ENCODE results near the gene NOS1AP.

DNA sequence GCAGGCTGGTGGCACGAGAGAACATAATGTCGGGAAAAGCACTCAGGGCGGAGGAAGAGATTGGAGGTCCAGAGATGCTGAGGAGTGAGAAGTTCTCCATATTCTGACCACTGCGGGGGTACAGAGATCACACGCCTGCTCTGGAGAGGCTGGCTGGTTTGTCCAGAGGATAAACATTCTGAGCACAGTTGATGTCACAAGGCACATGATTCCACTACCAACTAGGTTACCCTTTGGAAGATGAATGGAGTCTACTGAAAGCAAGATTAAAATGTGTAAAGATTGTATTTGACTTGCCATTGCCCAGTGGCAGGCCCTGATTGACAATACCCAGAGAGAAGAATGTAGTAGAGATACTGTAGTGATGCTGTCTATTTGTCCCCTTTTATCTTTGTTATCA, 307.2 kb downstream of the NOS1AP start, which contains the start of gene SPATA46:
- TF ChIP-seq CTCF (conservative IDR thresholded peaks at IDR 0.05; ENCODE audit: low read length) (no peak), EZH2phosphoT487 (IDR thresholded peaks at IDR 0.05; ENCODE audit: borderline replicate concordance, low read depth, low read length) (no peak)

Data from OCI-LY7 (cell line).